ENCODE results near the gene NID2.

- TF ChIP-seq RARB (CRISPR knock-in tag; IDR thresholded peaks at IDR 0.05) (no peak), TOX (CRISPR knock-in tag; IDR thresholded peaks at IDR 0.05; ENCODE audit: borderline replicate concordance) (no peak), CREB5 (CRISPR knock-in tag; IDR thresholded peaks at IDR 0.05; ENCODE audit: low read depth) (no peak)
These were observed 61.2 kb downstream of the NID2 start for GRCh38 chr14:52007637-52008036.
